HepG2 (cell line): ENCODE measurements around the gene MFSD6. TPM values are rescaled to one million over a fixed set of nuclear protein-coding genes. Genes with fewer than 3 reads are reported as not detected.

Experiments
- ATAC-seq: fragments of 200-7000 bp; cut with Tn5 transposase; 3 replicates; pipeline ENCODE4 v1.9.1; 2020; ENCODE audit warnings: mild to moderate bottlenecking, moderate library complexity
- BruUV-seq: library from RNA; stranded (reverse); fragments of 400-500 nt; replicated peaks from 2 replicates; lab custom pipeline; 2021; lab: Mats Ljungman, UMichigan
- CTCF ChIA-PET: fragments of 300-600 bp; formaldehyde crosslinking; extraction: SDS; loops from one replicate; lab custom pipeline; 2021; ENCODE audit warnings: low total read pairs, inconsistent platforms, low intra/inter-chr PET ratio; lab: Yijun Ruan, JAX
- POLR2A ChIA-PET: fragments of 350-600 bp; sonication (Branson Sonifier 250); formaldehyde crosslinking; loops from one replicate; lab custom pipeline; 2020; ENCODE audit warnings: antibody characterized with exemption, inconsistent platforms; lab: Yijun Ruan, JAX
- DNase-seq: peaks from one replicate; pipeline ENCODE4 v3.0.0-alpha.2; 2015; ENCODE audit warnings: low spot score
- FAIRE-seq: peaks from 3 replicates; lab custom pipeline; 2011; peaks lifted over from hg19 to GRCh38; lab: Jason Lieb, UNC
- H2AFZ ChIP-seq: one replicate; pipeline ENCODE4 v1.6.1; 2011; ENCODE audit warnings: low read length, inconsistent platforms
- H3K27ac ChIP-seq: fragments of 300-600 bp; 3 replicates; pipeline ENCODE4 v1.8.0; 2011; ENCODE audit warnings: mixed run types, mild to moderate bottlenecking, mixed read lengths, low read length, inconsistent platforms; ENCODE audit not compliant: insufficient read depth; ENCODE audit errors: extremely low read length
- H3K27me3 ChIP-seq, 2 experiments: fragments of 200-600 bp in 1 of 2; 2 replicates in 1 of 2; 3 replicates in 1 of 2; pipeline versions ENCODE4 v1.6.0 to v1.8.0; 2011; ENCODE audit warnings: low read length in 2 of 2, mild to moderate bottlenecking in 2 of 2, moderate library complexity in 2 of 2, inconsistent platforms in 1 of 2; ENCODE audit not compliant: insufficient read depth in 2 of 2, control insufficient read depth in 1 of 2
- H3K36me3 ChIP-seq, 2 experiments: fragments of 200-600 bp in 1 of 2; replicated peaks in 1 of 2; 2 replicates in 1 of 2; 3 replicates in 1 of 2; pipeline versions ENCODE4 v1.5.1 to v1.8.0; 2011; ENCODE audit warnings: low read length in 2 of 2, inconsistent platforms in 1 of 2; ENCODE audit not compliant: insufficient read depth in 2 of 2, control insufficient read depth in 1 of 2
- H3K4me1 ChIP-seq: 2 replicates; pipeline ENCODE4 v1.5.1; 2012; ENCODE audit warnings: low read length, inconsistent platforms; ENCODE audit not compliant: insufficient read depth
- H3K4me2 ChIP-seq: 2 replicates; pipeline ENCODE4 v1.6.0; 2011; ENCODE audit warnings: low read depth, low read length, inconsistent platforms
- H3K4me3 ChIP-seq, 3 experiments: fragments of 200-600 bp in 1 of 3; sonication (generic), shearing (Covaris generic) in 1 of 3; replicated peaks in 1 of 3; 2 replicates each; pipeline ENCODE4 v1.5.1; 2011 to 2016; ENCODE audit warnings: low read length in 3 of 3, inconsistent platforms in 2 of 3, low read depth in 2 of 3, mild to moderate bottlenecking in 2 of 3, control low read depth in 1 of 3, mixed read lengths in 1 of 3; ENCODE audit not compliant: insufficient read depth in 1 of 3
- H3K79me2 ChIP-seq: one replicate; pipeline ENCODE4 v1.6.1; 2011; ENCODE audit warnings: low read length, inconsistent platforms; ENCODE audit not compliant: insufficient read depth
- H3K9ac ChIP-seq: 2 replicates; pipeline ENCODE4 v1.6.0; 2011; ENCODE audit warnings: mild to moderate bottlenecking, low read depth, low read length, inconsistent platforms; ENCODE audit not compliant: insufficient read depth
- H3K9me3 ChIP-seq: 2 replicates; pipeline ENCODE4 v1.5.1; 2012; ENCODE audit warnings: mild to moderate bottlenecking, low read length
- H4K20me1 ChIP-seq: 2 replicates; pipeline ENCODE4 v1.6.0; 2011; ENCODE audit warnings: inconsistent platforms, mild to moderate bottlenecking, low read length, moderate library complexity; ENCODE audit not compliant: insufficient read depth
- ASH2L ChIP-seq: fragments of 300-600, 200-600 bp; sonication (generic); IDR thresholded peaks from 2 replicates; pipeline ENCODE4 v1.7.0; 2017; ENCODE audit warnings: low read depth, mild to moderate bottlenecking, moderate library complexity, mixed read lengths, low read length; ENCODE audit not compliant: insufficient read length
- DBP ChIP-seq: sonication (generic); formaldehyde crosslinking; IDR thresholded peaks from 2 replicates; pipeline ENCODE4 v1.4.0; 2020; ENCODE audit warnings: missing genetic modification reagents; ENCODE audit errors: not compliant biosample characterization
- HBP1 ChIP-seq: IDR thresholded peaks from 2 replicates; pipeline ENCODE4 v1.6.1; 2016; ENCODE audit warnings: low read depth, control low read depth
- HNRNPH1 ChIP-seq: fragments of 200-400 bp; formaldehyde crosslinking; optimal IDR thresholded peaks from 2 replicates; pipeline ENCODE3; 2017; ENCODE audit warnings: mild to moderate bottlenecking, low read depth, low read length
- MAFK ChIP-seq, 2 experiments: IDR thresholded peaks in 1 of 2; conservative IDR thresholded peaks in 1 of 2; 2 replicates each; pipeline ENCODE4 v1.6.1; 2011; ENCODE audit warnings: improper control_type of control experiment in 2 of 2, low read length in 2 of 2
- MBNL3 ChIP-seq: fragments of 250-450 bp; sonication (Bioruptor Pico); conservative IDR thresholded peaks from 2 replicates; pipeline ENCODE4 v1.8.0; 2022; ENCODE audit warnings: mild to moderate bottlenecking, inconsistent platforms
- NR2C2 ChIP-seq: sonication (generic); formaldehyde crosslinking; IDR thresholded peaks from 2 replicates; pipeline ENCODE4 v1.4.0; 2020; ENCODE audit warnings: missing genetic modification reagents, mild to moderate bottlenecking, moderate library complexity, borderline replicate concordance
- PATZ1 ChIP-seq: sonication (generic); formaldehyde crosslinking; IDR thresholded peaks from 2 replicates; pipeline ENCODE4 v1.4.0; 2020; ENCODE audit warnings: missing genetic modification reagents
- POGK ChIP-seq: sonication (generic); formaldehyde crosslinking; conservative IDR thresholded peaks from 2 replicates; pipeline ENCODE4 v1.8.0; 2022; ENCODE audit warnings: mild to moderate bottlenecking, moderate library complexity, missing genetic modification reagents
- SMAD1 ChIP-seq: sonication (generic); formaldehyde crosslinking; IDR thresholded peaks from 2 replicates; pipeline ENCODE4 v1.4.0; 2020; ENCODE audit warnings: missing genetic modification reagents, low read depth, mild to moderate bottlenecking, borderline replicate concordance
- ZBTB3 ChIP-seq: sonication (generic); formaldehyde crosslinking; IDR thresholded peaks from 2 replicates; pipeline ENCODE4 v1.4.0; 2020; ENCODE audit warnings: low read depth, mild to moderate bottlenecking, moderate library complexity, missing genetic modification reagents, borderline replicate concordance
- ZNF784 ChIP-seq: sonication (generic); formaldehyde crosslinking; IDR thresholded peaks from 2 replicates; pipeline ENCODE4 v1.5.1; 2020; ENCODE audit warnings: missing genetic modification reagents, mild to moderate bottlenecking, borderline replicate concordance
- WGBS: methylation state at CpG from one replicate; pipeline ENCODE4 v1.1.6; 2017; ENCODE audit warnings: low lambda C conversion rate; 5-methylcytosine and 5-hydroxymethylcytosine counted together
- in situ Hi-C: cut with HindIII; loops from 2 replicates; pipeline ENCODE4 v1.10.0; 2017; ENCODE audit warnings: low pct_unique_long_range_greater_than_20kb; ENCODE audit not compliant: extremely low pct_ligation_motif_present
- intact Hi-C: fragments of 100-400 bp; cut with micrococcal nuclease; formaldehyde crosslinking; loops from one replicate; pipeline ENCODE4 v1.10.0; 2022; ENCODE audit not compliant: unreplicated experiment
- polyA plus RNA-seq, 8 experiments: library from polyadenylated mRNA; depleted of rRNA in 3 of 8; stranded (reverse) in 7 of 8; unstranded in 1 of 8; fragments of >200 nt; fragmentation: Illumina TruSeq in 4 of 8; extraction: Trizol in 4 of 8; gene quantifications; 2 replicates each; pipeline versions ENCODE4 v1.2.1 to v1.2.3, GENCODE V29; 2011 to 2016; ENCODE audit warnings: low read depth in 4 of 8, missing spikeins in 1 of 8, mixed read lengths in 1 of 8; ENCODE audit not compliant: insufficient read depth in 1 of 8
- total RNA-seq, 5 experiments: library from RNA; depleted of rRNA; stranded (reverse); fragments of >200 nt; fragmentation: Illumina TruSeq; extraction: Trizol; gene quantifications; 2 replicates each; pipeline ENCODE4 v1.2.3, GENCODE V29; 2016; ENCODE audit warnings: low read depth in 1 of 5

MFSD6 gene
- total and polyA plus RNA-seq, 2 of the 13 experiments (the other 11 are each of a cell fraction or from before 2014, with no cell fraction given): 0.92 to 1.4 TPM

GRCh38 chr2:190443778-190444481, 35.8 kb downstream of the MFSD6 start:
- Histone ChIP-seq H3K27ac (no peak overlapping the region), H4K20me1 (no peaks in the 10 kb centered on the region), H3K9me3 (no peaks in the 10 kb centered on the region), H3K79me2 (no peaks in the 10 kb centered on the region), H3K4me3 (no peak overlapping the region), H3K4me1 (peaks cover 15% of the 10 kb centered on the region; the same call in 1 of the 2 replicates), H3K4me2 (no peak overlapping the region), H3K9ac (no peak overlapping the region), H2AFZ (no peak overlapping the region), H3K36me3 (no peaks in the 10 kb centered on the region), H3K27me3 (no peaks in the 10 kb centered on the region)
- ChIA-PET POLR2A (no interaction called here), CTCF (no interaction called here)
- ATAC-seq (no peak), FAIRE-seq (no peak), DNase-seq (no peak)
- TF ChIP-seq NR2C2: no peak
- no peak for TF ChIP-seq MAFK (conservative IDR thresholded peaks at IDR 0.05 in 1 of 2, IDR thresholded peaks at IDR 0.05 in 1 of 2; ENCODE audit: low read length in 2 of 2)
- TF ChIP-seq SMAD1 (CRISPR knock-in tag): no peak
- no peak for TF ChIP-seq HNRNPH1
- no peak for TF ChIP-seq ASH2L
- no peak for TF ChIP-seq ZNF784 (CRISPR knock-in tag)
- no peak for TF ChIP-seq HBP1 (CRISPR knock-in tag)
- no peak for TF ChIP-seq ZBTB3 (CRISPR knock-in tag)
- no peak for TF ChIP-seq PATZ1 (CRISPR knock-in tag)
- TF ChIP-seq POGK: no peak
- no peak for TF ChIP-seq DBP
- TF ChIP-seq MBNL3 (CRISPR knock-in tag): no peak
- in situ Hi-C loops: no loop called here
- intact Hi-C loops: no loop called here
- 32% methylated on average over 3 of the region's 3 CpGs for WGBS
- BruUV-seq: no TSS peak
